H1 (cell line): ENCODE results near the gene HTATSF1. TPM values are rescaled to one million over a fixed set of nuclear protein-coding genes. Genes with fewer than 3 reads are reported as not detected.

Source experiments
- ASH2L ChIP-seq: fragments of 200-600, 300-600 bp; sonication (generic); IDR thresholded peaks from one replicate; pipeline ENCODE4 v1.7.1; 2017; ENCODE audit warnings: low read length
- FOSL1 ChIP-seq: IDR thresholded peaks from 2 replicates; pipeline ENCODE4 v1.6.1; 2011; ENCODE audit warnings: mild to moderate bottlenecking, low read depth, low read length, moderate library complexity; ENCODE audit not compliant: insufficient read depth
- KDM1A ChIP-seq: fragments of 200-600, 300-600 bp; sonication (generic); IDR thresholded peaks from 2 replicates; pipeline ENCODE4 v1.7.1; 2016; ENCODE audit warnings: mild to moderate bottlenecking, low read length, borderline replicate concordance
- KDM4A ChIP-seq: IDR thresholded peaks from one replicate; pipeline ENCODE4 v1.7.1; 2012; ENCODE audit warnings: low read depth, mild to moderate bottlenecking, moderate library complexity, low read length, inconsistent platforms; ENCODE audit not compliant: severe bottlenecking
- NANOG ChIP-seq: IDR thresholded peaks from 2 replicates; pipeline ENCODE4 v1.6.1; 2011; ENCODE audit warnings: low read length, low read depth, mild to moderate bottlenecking, inconsistent platforms; ENCODE audit not compliant: insufficient read depth, poor library complexity, severe bottlenecking
- SIN3A ChIP-seq, 2 experiments: IDR thresholded peaks in 1 of 2; conservative IDR thresholded peaks in 1 of 2; 2 replicates each; pipeline ENCODE4 v1.6.1; 2011 to 2012; ENCODE audit warnings: low read length in 2 of 2, improper control_type of control experiment in 1 of 2, low read depth in 1 of 2, mild to moderate bottlenecking in 1 of 2
- SIRT6 ChIP-seq: IDR thresholded peaks from one replicate; pipeline ENCODE4 v1.7.1; 2012; ENCODE audit warnings: low read length, inconsistent platforms
- polyA plus RNA-seq, 7 experiments: library from polyadenylated mRNA; depleted of rRNA in 3 of 7; stranded (reverse) in 5 of 7; unstranded in 2 of 7; fragments of >200 nt in 5 of 7; fragments of 200-250 nt in 2 of 7; gene quantifications; 1 replicate in 5 of 7; 2 replicates in 1 of 7; 4 replicates in 1 of 7; pipeline versions ENCODE4 v1.2.1 to v1.2.3, GENCODE V29; 2011 to 2013; ENCODE audit warnings: missing spikeins in 2 of 7, mixed read lengths in 2 of 7
- total RNA-seq: library from RNA; stranded (reverse); fragmentation: NEBNext Ultra II Directional; extraction: Animal tissue kit (Norgen Biotek cat#: 25700); gene quantifications from 2 replicates; pipeline ENCODE4 v1.2.1, GENCODE V29; 2021
- TF ChIP-seq, protein P1 (sequence below): fragments of 300-600 bp; sonication (generic); IDR thresholded peaks from 2 replicates; pipeline ENCODE4 v1.7.1; 2012; ENCODE audit warnings: low read length, moderate library complexity, mild to moderate bottlenecking, inconsistent platforms; ENCODE audit not compliant: insufficient replicate concordance
- TF ChIP-seq, protein P2 (sequence below), 3 experiments: IDR thresholded peaks; 1 replicate in 2 of 3; 2 replicates in 1 of 3; pipeline versions ENCODE4 v1.5.1 to v1.6.1; 2011; ENCODE audit warnings: low read length in 3 of 3, mild to moderate bottlenecking in 3 of 3, inconsistent platforms in 2 of 3, low read depth in 1 of 3, moderate library complexity in 1 of 3; ENCODE audit not compliant: insufficient read depth in 1 of 3; ENCODE audit errors: control extremely low read depth in 1 of 3

The HTATSF1 gene
- total and polyA plus RNA-seq, 2 of the 8 experiments (the other 6 are each of a cell fraction or from before 2014, with no cell fraction given): 1.2 to 49.3 TPM

GRCh38 chrX:136538811-136539210 lies 41.4 kb downstream of the HTATSF1 start (continued):
- TF ChIP-seq, protein P1, sequence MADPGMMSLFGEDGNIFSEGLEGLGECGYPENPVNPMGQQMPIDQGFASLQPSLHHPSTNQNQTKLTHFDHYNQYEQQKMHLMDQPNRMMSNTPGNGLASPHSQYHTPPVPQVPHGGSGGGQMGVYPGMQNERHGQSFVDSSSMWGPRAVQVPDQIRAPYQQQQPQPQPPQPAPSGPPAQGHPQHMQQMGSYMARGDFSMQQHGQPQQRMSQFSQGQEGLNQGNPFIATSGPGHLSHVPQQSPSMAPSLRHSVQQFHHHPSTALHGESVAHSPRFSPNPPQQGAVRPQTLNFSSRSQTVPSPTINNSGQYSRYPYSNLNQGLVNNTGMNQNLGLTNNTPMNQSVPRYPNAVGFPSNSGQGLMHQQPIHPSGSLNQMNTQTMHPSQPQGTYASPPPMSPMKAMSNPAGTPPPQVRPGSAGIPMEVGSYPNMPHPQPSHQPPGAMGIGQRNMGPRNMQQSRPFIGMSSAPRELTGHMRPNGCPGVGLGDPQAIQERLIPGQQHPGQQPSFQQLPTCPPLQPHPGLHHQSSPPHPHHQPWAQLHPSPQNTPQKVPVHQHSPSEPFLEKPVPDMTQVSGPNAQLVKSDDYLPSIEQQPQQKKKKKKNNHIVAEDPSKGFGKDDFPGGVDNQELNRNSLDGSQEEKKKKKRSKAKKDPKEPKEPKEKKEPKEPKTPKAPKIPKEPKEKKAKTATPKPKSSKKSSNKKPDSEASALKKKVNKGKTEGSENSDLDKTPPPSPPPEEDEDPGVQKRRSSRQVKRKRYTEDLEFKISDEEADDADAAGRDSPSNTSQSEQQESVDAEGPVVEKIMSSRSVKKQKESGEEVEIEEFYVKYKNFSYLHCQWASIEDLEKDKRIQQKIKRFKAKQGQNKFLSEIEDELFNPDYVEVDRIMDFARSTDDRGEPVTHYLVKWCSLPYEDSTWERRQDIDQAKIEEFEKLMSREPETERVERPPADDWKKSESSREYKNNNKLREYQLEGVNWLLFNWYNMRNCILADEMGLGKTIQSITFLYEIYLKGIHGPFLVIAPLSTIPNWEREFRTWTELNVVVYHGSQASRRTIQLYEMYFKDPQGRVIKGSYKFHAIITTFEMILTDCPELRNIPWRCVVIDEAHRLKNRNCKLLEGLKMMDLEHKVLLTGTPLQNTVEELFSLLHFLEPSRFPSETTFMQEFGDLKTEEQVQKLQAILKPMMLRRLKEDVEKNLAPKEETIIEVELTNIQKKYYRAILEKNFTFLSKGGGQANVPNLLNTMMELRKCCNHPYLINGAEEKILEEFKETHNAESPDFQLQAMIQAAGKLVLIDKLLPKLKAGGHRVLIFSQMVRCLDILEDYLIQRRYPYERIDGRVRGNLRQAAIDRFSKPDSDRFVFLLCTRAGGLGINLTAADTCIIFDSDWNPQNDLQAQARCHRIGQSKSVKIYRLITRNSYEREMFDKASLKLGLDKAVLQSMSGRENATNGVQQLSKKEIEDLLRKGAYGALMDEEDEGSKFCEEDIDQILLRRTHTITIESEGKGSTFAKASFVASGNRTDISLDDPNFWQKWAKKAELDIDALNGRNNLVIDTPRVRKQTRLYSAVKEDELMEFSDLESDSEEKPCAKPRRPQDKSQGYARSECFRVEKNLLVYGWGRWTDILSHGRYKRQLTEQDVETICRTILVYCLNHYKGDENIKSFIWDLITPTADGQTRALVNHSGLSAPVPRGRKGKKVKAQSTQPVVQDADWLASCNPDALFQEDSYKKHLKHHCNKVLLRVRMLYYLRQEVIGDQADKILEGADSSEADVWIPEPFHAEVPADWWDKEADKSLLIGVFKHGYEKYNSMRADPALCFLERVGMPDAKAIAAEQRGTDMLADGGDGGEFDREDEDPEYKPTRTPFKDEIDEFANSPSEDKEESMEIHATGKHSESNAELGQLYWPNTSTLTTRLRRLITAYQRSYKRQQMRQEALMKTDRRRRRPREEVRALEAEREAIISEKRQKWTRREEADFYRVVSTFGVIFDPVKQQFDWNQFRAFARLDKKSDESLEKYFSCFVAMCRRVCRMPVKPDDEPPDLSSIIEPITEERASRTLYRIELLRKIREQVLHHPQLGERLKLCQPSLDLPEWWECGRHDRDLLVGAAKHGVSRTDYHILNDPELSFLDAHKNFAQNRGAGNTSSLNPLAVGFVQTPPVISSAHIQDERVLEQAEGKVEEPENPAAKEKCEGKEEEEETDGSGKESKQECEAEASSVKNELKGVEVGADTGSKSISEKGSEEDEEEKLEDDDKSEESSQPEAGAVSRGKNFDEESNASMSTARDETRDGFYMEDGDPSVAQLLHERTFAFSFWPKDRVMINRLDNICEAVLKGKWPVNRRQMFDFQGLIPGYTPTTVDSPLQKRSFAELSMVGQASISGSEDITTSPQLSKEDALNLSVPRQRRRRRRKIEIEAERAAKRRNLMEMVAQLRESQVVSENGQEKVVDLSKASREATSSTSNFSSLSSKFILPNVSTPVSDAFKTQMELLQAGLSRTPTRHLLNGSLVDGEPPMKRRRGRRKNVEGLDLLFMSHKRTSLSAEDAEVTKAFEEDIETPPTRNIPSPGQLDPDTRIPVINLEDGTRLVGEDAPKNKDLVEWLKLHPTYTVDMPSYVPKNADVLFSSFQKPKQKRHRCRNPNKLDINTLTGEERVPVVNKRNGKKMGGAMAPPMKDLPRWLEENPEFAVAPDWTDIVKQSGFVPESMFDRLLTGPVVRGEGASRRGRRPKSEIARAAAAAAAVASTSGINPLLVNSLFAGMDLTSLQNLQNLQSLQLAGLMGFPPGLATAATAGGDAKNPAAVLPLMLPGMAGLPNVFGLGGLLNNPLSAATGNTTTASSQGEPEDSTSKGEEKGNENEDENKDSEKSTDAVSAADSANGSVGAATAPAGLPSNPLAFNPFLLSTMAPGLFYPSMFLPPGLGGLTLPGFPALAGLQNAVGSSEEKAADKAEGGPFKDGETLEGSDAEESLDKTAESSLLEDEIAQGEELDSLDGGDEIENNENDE: no peak
- no peak for TF ChIP-seq SIN3A (conservative IDR thresholded peaks at IDR 0.05 in 1 of 2, IDR thresholded peaks at IDR 0.05 in 1 of 2; ENCODE audit: low read depth in 1 of 2, low read length in 2 of 2)
- no peak for TF ChIP-seq ASH2L
- no peak for TF ChIP-seq KDM4A
- no peak for TF ChIP-seq SIRT6
- TF ChIP-seq KDM1A: no peak
- no peak for TF ChIP-seq NANOG
- TF ChIP-seq, protein P2, sequence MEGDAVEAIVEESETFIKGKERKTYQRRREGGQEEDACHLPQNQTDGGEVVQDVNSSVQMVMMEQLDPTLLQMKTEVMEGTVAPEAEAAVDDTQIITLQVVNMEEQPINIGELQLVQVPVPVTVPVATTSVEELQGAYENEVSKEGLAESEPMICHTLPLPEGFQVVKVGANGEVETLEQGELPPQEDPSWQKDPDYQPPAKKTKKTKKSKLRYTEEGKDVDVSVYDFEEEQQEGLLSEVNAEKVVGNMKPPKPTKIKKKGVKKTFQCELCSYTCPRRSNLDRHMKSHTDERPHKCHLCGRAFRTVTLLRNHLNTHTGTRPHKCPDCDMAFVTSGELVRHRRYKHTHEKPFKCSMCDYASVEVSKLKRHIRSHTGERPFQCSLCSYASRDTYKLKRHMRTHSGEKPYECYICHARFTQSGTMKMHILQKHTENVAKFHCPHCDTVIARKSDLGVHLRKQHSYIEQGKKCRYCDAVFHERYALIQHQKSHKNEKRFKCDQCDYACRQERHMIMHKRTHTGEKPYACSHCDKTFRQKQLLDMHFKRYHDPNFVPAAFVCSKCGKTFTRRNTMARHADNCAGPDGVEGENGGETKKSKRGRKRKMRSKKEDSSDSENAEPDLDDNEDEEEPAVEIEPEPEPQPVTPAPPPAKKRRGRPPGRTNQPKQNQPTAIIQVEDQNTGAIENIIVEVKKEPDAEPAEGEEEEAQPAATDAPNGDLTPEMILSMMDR (IDR thresholded peaks at IDR 0.05; ENCODE audit: control extremely low read depth in 1 of 3, insufficient read depth in 1 of 3, low read depth in 1 of 3, low read length in 3 of 3): no peak
- TF ChIP-seq FOSL1: no peak
